Measurements from ENCODE around the gene OLFM1.

The OLFM1 gene

GRCh38 chr9:135090547-135090946 is 3.1 kb downstream of the OLFM1 start:
- no peak for DNase-seq

GRCh38 chr9:135091545-135091944 is 4.1 kb downstream of the OLFM1 start:
- no peak for DNase-seq

- no peak for DNase-seq
These were observed 5.6 kb downstream of the OLFM1 start for GRCh38 chr9:135093111-135093510.

- no peak for DNase-seq
These were observed 6.6 kb downstream of the OLFM1 start for GRCh38 chr9:135093911-135094584.

GRCh38 chr9:135095470-135096407 is 8.3 kb downstream of the OLFM1 start:
- DNase-seq = no peak

GRCh38 chr9:135096408-135096895 is 9.0 kb downstream of the OLFM1 start:
- DNase-seq = no peak

- no peak for DNase-seq
These were observed 11.1 kb downstream of the OLFM1 start for GRCh38 chr9:135098400-135099105.

- DNase-seq = no peak
These were observed 12.1 kb downstream of the OLFM1 start for GRCh38 chr9:135099574-135099973.

GRCh38 chr9:135100241-135100681 is 12.8 kb downstream of the OLFM1 start:
- DNase-seq = no peak

GRCh38 chr9:135100725-135101410 is 13.4 kb downstream of the OLFM1 start:
- no peak for DNase-seq

GRCh38 chr9:135101486-135101885 is 14.0 kb downstream of the OLFM1 start:
- DNase-seq = no peak

GRCh38 chr9:135101926-135102325 is 14.5 kb downstream of the OLFM1 start:
- no peak for DNase-seq

- DNase-seq = no peak
These were observed 14.9 kb downstream of the OLFM1 start for GRCh38 chr9:135102331-135102730.

GRCh38 chr9:135103001-135103446 is 15.6 kb downstream of the OLFM1 start:
- no peak for DNase-seq

- no peak for DNase-seq
These were observed 16.6 kb downstream of the OLFM1 start for GRCh38 chr9:135103931-135104639.

- DNase-seq = no peak
These were observed 17.3 kb downstream of the OLFM1 start for GRCh38 chr9:135104761-135105160.

GRCh38 chr9:135105211-135105745 is 17.8 kb downstream of the OLFM1 start:
- DNase-seq = no peak

GRCh38 chr9:135105938-135106491 is 18.5 kb downstream of the OLFM1 start:
- DNase-seq = no peak

- DNase-seq = no peak
These were observed 19.2 kb downstream of the OLFM1 start for GRCh38 chr9:135106551-135107270.

GRCh38 chr9:135107581-135108235 is 20.2 kb downstream of the OLFM1 start:
- no peak for DNase-seq
